Measurements from ENCODE around the gene UNC79.

UNC79 gene

GRCh38 chr14:93708311-93708734 is 277.6 kb downstream of the UNC79 start:
- DNase-seq (ENCODE audit: low read depth), result no peak

- DNase-seq (ENCODE audit: low read depth), result no peak
These were observed 278.1 kb downstream of the UNC79 start for GRCh38 chr14:93708800-93709199.

DNA sequence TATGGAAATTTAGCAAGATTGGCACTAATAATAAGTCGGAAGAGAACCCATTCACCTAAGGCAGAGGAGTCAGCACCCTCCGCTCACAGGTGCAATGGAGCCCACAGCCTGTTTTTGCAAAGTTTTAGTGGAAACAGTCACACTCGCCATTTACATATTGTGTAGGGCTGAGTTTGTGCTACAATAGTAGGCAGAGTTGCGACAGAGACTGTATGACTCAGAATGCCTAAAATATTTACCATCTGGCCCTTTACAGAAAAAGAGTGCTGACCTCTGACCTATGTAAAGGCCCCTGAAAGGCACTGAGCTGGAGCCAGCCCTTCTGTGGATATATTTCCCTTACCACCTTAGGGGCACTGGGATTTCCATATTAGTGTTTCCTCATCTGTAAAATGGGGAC is 278.5 kb downstream of the UNC79 start:
- DNase-seq (ENCODE audit: low read depth), result no peak

DNA sequence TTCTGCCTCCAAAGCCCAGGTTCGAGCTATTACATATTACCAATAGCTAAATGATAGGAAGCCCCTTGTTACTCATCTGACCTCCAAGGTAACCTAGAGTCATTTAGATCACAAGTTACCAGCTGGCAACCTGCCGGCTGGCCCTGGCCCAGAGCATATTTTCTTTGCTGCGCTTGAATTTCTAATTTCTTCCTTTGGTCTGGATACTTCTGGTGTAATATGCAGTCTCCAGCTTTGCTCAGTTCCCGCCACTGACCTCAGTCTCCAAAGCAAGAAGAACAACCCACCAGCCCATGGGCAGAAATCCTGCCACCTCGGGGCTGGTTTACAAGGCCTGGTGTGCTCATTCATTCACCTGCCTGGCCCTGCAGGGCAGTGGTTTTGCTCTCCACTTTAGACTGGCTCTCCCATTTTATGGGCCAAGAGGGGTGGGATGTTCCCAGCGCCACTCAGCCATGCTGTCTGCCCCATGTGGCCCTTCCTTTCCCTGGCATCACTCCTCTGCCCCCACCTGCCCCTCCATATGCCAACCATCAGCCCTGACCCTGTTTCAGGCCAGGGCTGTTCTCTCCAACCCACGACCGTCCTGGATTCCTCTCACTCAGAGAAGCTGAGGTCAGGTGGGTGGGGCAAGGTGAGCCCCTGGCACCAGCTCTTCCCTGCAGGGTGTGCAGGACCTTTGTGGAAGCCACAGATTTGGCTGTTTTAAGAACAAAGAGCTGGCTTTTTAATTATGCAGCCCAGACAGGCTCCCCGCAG is 281.5 kb downstream of the UNC79 start:
- no peak for DNase-seq (ENCODE audit: low read depth)

- DNase-seq (ENCODE audit: low read depth), result no peak
These were observed 282.3 kb downstream of the UNC79 start for GRCh38 chr14:93712838-93713724.

DNA sequence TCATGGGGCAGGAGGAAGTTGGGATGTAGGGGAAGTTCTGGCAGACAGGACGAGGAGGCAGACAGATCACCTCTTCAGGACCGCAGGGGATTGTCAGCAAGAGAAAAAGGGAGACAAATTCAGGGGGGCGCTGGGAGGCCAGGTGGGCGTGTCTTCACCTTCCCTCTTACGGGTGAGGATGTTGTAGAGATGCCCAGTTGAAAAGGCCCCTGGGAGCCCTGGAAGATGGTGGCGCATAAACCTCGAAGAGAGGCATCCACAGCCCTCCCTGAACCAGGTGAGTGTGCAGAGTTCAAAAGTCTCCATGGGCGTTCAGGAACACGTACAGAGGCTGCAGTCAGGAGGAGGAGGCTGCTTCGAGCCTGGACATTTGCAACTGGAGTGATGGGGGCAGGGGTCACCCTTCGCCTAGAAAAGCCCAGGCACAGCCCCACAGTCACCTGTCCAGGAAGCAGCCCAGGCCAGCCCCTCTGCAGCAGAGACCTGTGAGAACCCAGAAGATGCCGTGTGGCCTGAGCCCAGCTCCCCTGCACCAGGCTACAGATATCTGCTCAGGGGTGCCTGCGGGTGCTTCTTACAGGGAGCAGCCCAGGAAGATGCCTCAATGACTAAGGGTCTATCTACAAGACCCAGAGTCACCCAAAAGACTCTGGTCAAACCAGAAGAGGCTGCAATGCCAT is 283.1 kb downstream of the UNC79 start:
- no peak for DNase-seq (ENCODE audit: low read depth)

GRCh38 chr14:93714605-93715004 is 283.9 kb downstream of the UNC79 start:
- no peak for DNase-seq (ENCODE audit: low read depth)

- no peak for DNase-seq (ENCODE audit: low read depth)
These were observed 284.7 kb downstream of the UNC79 start for GRCh38 chr14:93715279-93715927.

- DNase-seq (ENCODE audit: low read depth), result no peak
These were observed 285.4 kb downstream of the UNC79 start for GRCh38 chr14:93716002-93716745.

DNA sequence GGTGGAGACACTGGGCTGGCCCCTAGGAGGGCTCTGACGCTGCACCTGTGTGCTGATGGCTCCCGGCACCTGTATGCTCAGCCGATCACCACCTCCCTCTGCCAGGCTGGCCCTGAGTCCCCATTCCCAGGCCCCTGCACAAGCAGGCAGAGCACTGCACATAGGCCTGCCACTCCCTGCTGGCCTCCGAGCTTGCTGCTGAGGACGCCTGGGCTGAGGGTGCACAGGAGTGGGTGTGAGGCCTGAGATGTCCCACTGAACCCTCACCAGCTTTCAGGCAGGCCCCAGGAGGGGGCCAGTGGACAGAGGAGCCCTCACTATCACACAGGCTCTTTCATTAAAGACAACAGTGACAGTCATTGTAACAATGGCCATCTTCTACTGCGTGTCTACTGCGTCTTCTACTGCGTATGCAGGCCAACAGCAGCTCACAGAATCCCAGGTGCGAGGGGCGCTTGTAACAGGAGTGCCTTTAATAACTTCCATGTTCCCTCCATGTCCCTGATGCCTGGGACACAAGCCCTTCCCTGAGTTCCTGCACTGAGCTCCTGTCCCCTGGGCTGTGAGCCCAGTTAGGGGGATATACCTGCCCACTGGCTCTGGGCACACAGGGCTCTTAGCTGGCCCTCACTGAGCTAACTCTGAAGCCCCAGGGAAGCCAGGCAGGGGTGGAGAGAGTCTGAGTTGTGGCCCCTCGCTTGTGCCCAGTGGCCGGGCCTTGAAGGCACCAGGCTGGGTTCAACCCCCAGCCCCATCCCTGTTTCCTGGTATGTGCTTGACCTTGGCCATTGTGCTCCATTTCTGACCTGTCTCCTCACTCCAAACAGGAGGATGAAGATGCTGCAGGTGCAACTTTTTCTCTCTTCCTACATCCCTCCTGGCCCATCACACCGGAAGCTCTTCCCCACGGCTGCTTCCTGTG is 286.3 kb downstream of the UNC79 start:
- no peak for DNase-seq (ENCODE audit: low read depth)

GRCh38 chr14:93717668-93718320 is 287.1 kb downstream of the UNC79 start:
- DNase-seq (ENCODE audit: low read depth), result no peak

DNA sequence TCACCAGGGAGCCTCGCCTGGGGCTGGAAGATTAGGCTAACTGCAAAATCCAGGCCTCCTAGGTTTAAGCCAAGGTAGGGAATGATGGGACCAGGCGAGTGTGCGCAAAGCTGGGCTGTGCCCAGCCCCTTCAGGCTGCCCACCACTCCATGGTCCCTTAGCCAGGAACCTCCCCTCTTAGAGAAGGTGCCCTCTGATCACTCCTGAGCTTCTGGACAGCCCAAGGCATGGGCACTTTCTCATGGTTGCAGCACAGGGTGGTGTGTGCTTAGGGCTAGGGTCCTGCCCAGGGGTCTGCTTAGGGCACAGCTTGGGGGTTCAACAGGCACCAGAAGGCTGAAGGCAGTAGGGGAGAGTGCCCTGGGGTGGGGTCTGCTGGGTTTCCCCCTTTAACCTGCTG is 288.5 kb downstream of the UNC79 start:
- no peak for DNase-seq (ENCODE audit: low read depth)

DNA sequence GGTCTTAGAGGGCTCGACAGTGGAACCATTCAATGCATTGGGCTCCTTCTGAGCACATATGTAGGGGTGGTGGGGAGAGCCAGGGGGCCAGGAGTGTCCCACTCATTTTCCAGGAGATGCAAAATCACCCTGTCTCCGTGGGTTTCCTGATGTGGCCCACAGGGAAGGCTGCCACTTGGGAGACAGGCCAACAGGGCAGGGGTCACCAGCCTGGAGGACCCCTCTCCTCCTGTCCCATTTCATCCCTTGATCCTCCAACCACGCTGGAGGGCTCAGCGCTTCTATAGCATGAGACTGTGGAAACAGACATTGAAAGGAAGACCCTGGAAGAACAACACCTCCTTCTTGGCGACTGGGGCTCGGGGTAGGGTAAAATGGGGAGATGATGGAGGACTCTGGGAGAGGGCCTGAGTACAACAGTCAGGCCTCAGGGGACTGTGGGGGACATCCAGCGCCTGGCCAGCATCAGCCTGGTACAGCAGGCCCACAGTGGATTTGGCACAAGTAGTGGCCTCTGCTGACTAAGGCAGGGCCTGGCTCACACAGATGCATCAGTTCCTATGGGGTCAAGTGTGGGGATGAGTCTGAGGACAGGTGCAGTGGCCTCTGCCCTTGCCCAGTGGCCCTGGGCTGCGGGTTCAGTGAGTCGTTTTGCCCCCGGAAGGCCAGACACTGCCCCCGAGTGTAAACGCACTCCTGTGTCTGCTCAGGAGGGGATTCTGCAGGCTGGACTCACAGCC is 289.5 kb downstream of the UNC79 start:
- DNase-seq (ENCODE audit: low read depth), result no peak

GRCh38 chr14:93720981-93721483 is 290.3 kb downstream of the UNC79 start:
- no peak for DNase-seq (ENCODE audit: low read depth)

DNA sequence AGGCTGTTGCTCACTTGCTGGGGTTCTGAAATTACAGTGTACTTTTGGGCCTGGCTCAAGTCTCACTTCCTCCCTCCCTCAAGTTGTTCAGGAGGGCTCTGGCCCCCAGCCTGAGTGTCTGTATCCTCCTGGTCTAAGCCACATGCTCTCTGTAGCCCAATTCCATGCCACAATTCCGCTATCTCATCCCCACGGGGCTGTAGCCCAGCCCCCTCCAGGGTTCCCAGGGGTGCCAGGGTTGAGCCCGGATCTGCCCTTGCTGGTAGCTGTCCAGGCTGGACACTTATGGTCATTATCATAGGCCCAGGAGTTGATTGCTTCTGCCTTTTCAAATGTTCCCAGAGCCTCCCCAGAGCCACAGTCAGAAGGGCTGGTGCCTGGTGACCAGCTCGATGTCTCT is 292.3 kb downstream of the UNC79 start:
- no peak for DNase-seq (ENCODE audit: low read depth)

- no peak for DNase-seq (ENCODE audit: low read depth)
These were observed 294.4 kb downstream of the UNC79 start for GRCh38 chr14:93725002-93725582.

- no peak for DNase-seq (ENCODE audit: low read depth)
These were observed 295.3 kb downstream of the UNC79 start for GRCh38 chr14:93725993-93726392.

- DNase-seq (ENCODE audit: low read depth), result no peak
These were observed 296.5 kb downstream of the UNC79 start for GRCh38 chr14:93727039-93727740.

Data from stimulated activated CD8-positive, alpha-beta memory T cell treated with anti-CD3 and anti-CD28 coated beads, Interleukin-12 subunit alpha, Interleukin-12 subunit beta, amount 100 ng/mL, for 4 hours (primary cell).